Osteocyte (in vitro differentiated cells): ENCODE measurements around the gene MRPL51. TPM values are rescaled to one million over a fixed set of nuclear protein-coding genes. Genes with fewer than 3 reads are reported as not detected.
A peak's percentile ranks its signal among the peaks of the same experiment; 100 is the strongest.

Source experiments
- DNase-seq: peaks from one replicate; pipeline ENCODE4 v3.0.0; 2021; ENCODE audit warnings: mixed read lengths; ENCODE audit not compliant: unreplicated experiment; ENCODE audit errors: extremely low spot score
- H3K27ac Mint-ChIP-seq: one replicate; pipeline ENCODE4 v1.8.0; 2021; ENCODE audit warnings: mild to moderate bottlenecking, mixed read lengths; ENCODE audit not compliant: unreplicated experiment
- H3K27me3 Mint-ChIP-seq: one replicate; pipeline ENCODE4 v1.8.0; 2021; ENCODE audit warnings: mixed read lengths; ENCODE audit not compliant: unreplicated experiment
- H3K36me3 Mint-ChIP-seq: one replicate; pipeline ENCODE4 v1.8.0; 2021; ENCODE audit warnings: mixed read lengths; ENCODE audit not compliant: unreplicated experiment
- H3K4me1 Mint-ChIP-seq: one replicate; pipeline ENCODE4 v1.8.0; 2021; ENCODE audit warnings: mixed read lengths; ENCODE audit not compliant: unreplicated experiment
- H3K4me3 Mint-ChIP-seq: one replicate; pipeline ENCODE4 v1.8.0; 2021; ENCODE audit warnings: mild to moderate bottlenecking, moderate library complexity, mixed read lengths; ENCODE audit not compliant: unreplicated experiment
- H3K9me3 Mint-ChIP-seq: one replicate; pipeline ENCODE4 v1.8.0; 2021; ENCODE audit warnings: mixed read lengths; ENCODE audit not compliant: unreplicated experiment
- CTCF ChIP-seq: fragments of 200-600 bp; sonication (generic); IDR thresholded peaks from 2 replicates; pipeline ENCODE4 v1.5.0; 2021; ENCODE audit warnings: antibody characterized with exemption, mild to moderate bottlenecking, moderate library complexity
- long read RNA-seq: library from polyadenylated mRNA; unstranded; transcript quantifications from one replicate; pipeline ENCODE4 v2.0.0, GENCODE V29; 2021
- total RNA-seq: library from RNA; stranded (reverse); gene quantifications from 2 replicates; pipeline ENCODE4 v1.2.1, GENCODE V29; 2021

Gene MRPL51
- 172 TPM in 2 replicates for total RNA-seq
- long read RNA-seq, transcript MRPL51-201 (3 exons, 1,234 nt) = major isoform, 52 of 59 reads
- long read RNA-seq, partial matches to known transcripts = 1 of 59 reads
- long read RNA-seq, other reads (novel, unspliced or antisense) = 2 of 59 reads

- Mint-ChIP-seq H3K4me1 (peaks cover 24% of the 10 kb centered on the region), H3K9me3 (no peaks in the 10 kb centered on the region), H3K27me3 (no peaks in the 10 kb centered on the region), H3K36me3 (peaks cover 3% of the 10 kb centered on the region), H3K27ac (peak within 1 kb of the TSS; percentile 95), H3K4me3 (peak within 1 kb of the TSS; percentile 95)
- TF ChIP-seq CTCF = no peak
- DNase-seq = peak; percentile 99
Observed at GRCh38 chr12:6492838-6493496, at the start of gene MRPL51. Gene MRPL51 (minus strand): TSS chr12:6493262. CDS start chr12:6493136, 126 bp downstream.

- no peak for TF ChIP-seq CTCF
- Mint-ChIP-seq H3K4me3 (no peak overlapping the region), H3K27me3 (no peaks in the 10 kb centered on the region), H3K4me1 (peaks cover 35% of the 10 kb centered on the region), H3K36me3 (peaks cover 27% of the 10 kb centered on the region), H3K27ac (peak overlapping the region; percentile 98), H3K9me3 (no peaks in the 10 kb centered on the region)
- DNase-seq = no peak
Observed at GRCh38 chr12:6542209-6543009, 49.3 kb upstream of the MRPL51 start.

- peaks cover 24% of the 10 kb centered on the region for H3K36me3 Mint-ChIP-seq
- H3K27ac Mint-ChIP-seq = peak overlapping the region; percentile 98
- H3K4me3 Mint-ChIP-seq = no peak overlapping the region
- peaks cover 38% of the 10 kb centered on the region for H3K4me1 Mint-ChIP-seq
- H3K27me3 Mint-ChIP-seq = no peaks in the 10 kb centered on the region
- TF ChIP-seq CTCF = no peak
- no peaks in the 10 kb centered on the region for H3K9me3 Mint-ChIP-seq
- DNase-seq = no peak
Observed at GRCh38 chr12:6541371-6542165, 48.5 kb upstream of the MRPL51 start.

GRCh38 chr12:6540181-6540877 is 47.3 kb upstream of the MRPL51 start:
- Mint-ChIP-seq H3K4me3 (peak overlapping the region; percentile 62), H3K9me3 (no peaks in the 10 kb centered on the region), H3K4me1 (peaks cover 50% of the 10 kb centered on the region), H3K27ac (peak overlapping the region; percentile 98), H3K36me3 (peaks cover 19% of the 10 kb centered on the region), H3K27me3 (no peaks in the 10 kb centered on the region)
- TF ChIP-seq CTCF = no peak
- peak; percentile 95 for DNase-seq
